GM18502 (cell line): Measurements from ENCODE around the gene EFHD2.
"Not testable (repeated sequence)": the region's sequence is repeated elsewhere in the genome, so short reads cannot be mapped to it uniquely, and the experiment has no call there.

Source experiments
- ATAC-seq: cut with Tn5 transposase; IDR thresholded peaks from one replicate; pipeline ENCODE4 v1.9.1; 2021; ENCODE audit warnings: mild to moderate bottlenecking; ENCODE audit not compliant: unreplicated experiment, poor library complexity

EFHD2 gene

DNA sequence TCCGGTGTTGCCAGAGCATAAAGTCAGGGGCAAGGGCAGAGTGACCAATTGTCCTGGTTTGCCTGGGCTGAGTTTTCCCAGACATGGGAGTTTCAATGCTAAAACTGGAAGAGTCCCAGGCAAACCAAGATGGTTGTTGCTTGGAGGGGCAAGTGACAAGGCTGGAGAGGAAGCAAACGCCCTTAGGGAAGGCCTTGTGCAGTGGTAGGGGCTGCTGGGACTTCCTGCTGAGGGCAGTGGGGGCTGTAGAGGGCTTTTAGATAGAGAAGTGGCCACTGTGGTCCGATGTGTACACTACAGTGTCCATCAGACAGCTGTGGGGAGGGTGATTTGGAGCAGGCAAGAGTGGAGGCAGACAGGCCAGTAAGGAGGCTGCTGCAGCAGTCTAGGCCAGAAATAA is 39.9 kb downstream of the EFHD2 start:
- ATAC-seq, result no peak

DNA sequence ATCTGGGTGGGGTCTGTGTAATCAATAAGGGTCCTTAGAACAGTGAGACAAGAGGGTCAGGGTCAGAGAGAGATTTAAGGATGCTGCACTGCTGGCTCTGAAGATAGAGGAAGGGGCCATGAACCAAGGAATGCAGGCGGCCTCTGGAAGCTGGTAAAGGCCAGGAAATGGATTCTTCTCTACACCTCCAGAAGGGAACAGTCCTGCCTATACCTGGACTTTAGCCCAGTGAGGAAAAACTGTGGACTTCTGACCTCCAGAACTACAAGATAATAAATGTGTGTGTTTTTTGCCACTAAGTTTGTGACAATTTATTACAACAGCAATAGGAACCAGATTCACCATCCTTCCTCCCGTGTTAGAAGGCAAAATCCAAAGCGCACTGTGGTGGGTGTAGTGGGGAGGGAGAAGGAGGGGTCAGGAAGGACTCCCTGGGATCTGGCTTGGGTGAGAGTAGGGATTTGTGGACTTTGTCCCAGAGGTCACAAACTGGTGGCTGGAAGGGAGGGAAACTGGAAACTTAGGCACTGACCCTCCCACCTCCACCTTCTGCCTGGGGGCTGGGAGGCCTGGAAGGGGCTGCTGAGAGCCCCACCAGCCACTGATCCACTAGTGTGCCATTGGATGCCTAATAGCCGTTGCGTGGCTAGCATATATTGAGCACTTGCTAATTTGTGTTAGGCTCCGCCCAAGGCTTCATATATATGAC is 41.5 kb downstream of the EFHD2 start:
- ATAC-seq, result no peak

DNA sequence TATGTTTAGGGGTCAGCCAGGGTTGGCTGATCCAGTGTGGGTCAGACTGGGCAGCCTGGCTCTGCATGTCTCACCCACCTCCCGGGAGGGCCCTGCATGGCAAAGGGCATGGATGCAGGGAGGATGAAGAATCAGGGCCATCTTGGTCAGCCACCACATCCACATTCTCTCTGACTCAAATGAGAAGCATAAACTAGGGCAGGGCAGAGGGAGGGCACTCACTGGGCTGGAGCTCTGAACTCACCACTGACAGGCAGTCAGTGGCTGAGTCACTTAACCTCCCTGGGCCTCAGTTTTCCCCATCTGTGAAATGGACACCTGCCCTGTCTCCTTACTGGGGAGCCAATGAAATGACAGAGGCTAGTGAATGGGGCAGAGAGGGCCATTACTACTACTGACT is 42.5 kb downstream of the EFHD2 start:
- no peak for ATAC-seq

- ATAC-seq, result no peak
These were observed 43.3 kb downstream of the EFHD2 start for GRCh38 chr1:15452866-15453571.

- ATAC-seq, result no peak
These were observed 44.0 kb downstream of the EFHD2 start for GRCh38 chr1:15453734-15454133.

DNA sequence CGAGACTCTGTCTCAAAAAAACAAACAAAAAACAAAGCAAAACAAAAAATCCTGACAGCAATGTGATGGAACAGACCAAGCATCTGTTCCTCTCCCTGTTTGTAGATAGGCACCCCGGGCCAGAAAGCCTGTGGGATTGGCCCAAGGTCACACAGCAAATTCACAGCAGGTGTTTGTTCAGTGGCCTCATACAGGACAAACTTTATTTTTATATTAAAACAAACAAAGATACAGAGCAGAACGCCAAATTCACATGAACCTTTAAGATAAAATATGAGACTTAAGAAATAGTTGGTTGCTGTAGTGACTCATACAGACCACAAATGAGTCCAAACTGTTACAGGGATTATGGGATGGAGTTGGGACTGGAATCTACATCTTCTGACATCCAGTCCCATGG is 44.6 kb downstream of the EFHD2 start:
- no peak for ATAC-seq

DNA sequence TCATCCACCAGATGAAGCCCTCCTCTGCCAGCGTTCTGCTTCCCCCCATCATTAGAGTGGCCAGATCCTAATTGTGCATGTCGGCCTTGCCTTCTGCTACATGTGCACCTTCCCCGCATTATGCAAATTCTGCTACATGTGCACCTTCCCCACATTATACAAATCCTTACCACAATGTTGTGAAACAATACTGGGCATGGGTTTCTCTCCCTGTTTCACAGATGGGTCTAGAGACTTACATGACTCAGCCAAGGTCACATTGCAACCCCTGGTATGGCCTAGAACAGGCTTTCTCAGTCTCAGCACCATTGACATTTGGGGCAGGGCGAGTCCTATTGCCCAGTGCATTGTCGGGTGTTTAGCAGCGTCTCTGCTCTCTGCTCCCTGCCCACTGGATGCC is 45.8 kb downstream of the EFHD2 start:
- no peak for ATAC-seq

DNA sequence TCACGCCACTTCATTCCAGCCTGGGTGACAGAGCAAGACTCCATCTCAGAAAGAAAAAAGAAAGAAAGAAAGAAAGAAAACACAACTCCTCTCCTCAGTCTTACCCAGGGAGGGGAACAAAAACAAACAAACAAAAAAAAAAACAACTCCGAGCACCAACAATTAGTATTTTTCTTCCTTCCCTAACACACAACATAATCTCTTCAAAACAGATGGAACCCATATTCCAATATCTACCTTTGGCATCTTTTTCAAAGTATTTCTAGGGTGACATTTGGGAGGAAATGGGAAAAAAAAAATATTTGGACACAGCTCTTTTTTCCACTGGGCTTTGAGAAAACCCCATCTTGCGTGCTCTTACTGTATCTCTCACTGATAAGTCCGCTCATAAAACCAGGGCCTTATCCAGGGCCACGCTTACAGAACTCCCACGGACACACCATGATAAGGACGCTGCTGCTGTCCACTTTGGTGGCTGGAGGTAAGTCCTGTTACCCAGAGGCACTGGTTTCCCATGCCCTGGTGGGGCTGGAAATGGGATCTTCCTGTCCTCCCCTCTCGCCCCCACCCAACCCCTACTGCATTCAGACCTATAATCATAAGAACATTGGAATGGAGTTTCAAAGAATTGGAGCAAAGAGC is 46.7 kb downstream of the EFHD2 start, which contains the start of gene CELA2A:
Gene CELA2A (plus strand): TSS at position 420 of the 642 bp plus-strand sequence. CDS start 22 bp downstream, at position 442.
- no peak for ATAC-seq

DNA sequence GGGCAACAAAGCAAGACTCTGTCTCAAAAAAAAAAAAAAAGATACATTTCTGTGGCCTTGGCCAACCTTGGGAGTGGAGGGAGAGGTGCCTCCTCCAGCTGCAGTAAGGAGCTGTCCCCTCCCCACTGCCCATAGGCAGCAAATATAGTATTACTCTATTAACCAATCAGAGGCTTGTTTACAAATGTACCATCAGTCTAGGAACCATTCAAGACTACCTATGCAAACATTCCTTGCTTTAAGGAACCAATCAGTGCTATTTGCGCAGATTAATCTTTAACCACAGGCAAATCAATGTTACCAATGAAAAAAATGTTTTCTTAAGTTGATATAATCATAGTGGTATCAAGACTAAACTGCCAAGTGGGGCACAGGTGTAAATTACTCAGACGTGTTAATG is 47.9 kb downstream of the EFHD2 start:
- no peak for ATAC-seq

GRCh38 chr1:15458388-15458787 is 48.7 kb downstream of the EFHD2 start:
- not testable (repeated sequence) for ATAC-seq

DNA sequence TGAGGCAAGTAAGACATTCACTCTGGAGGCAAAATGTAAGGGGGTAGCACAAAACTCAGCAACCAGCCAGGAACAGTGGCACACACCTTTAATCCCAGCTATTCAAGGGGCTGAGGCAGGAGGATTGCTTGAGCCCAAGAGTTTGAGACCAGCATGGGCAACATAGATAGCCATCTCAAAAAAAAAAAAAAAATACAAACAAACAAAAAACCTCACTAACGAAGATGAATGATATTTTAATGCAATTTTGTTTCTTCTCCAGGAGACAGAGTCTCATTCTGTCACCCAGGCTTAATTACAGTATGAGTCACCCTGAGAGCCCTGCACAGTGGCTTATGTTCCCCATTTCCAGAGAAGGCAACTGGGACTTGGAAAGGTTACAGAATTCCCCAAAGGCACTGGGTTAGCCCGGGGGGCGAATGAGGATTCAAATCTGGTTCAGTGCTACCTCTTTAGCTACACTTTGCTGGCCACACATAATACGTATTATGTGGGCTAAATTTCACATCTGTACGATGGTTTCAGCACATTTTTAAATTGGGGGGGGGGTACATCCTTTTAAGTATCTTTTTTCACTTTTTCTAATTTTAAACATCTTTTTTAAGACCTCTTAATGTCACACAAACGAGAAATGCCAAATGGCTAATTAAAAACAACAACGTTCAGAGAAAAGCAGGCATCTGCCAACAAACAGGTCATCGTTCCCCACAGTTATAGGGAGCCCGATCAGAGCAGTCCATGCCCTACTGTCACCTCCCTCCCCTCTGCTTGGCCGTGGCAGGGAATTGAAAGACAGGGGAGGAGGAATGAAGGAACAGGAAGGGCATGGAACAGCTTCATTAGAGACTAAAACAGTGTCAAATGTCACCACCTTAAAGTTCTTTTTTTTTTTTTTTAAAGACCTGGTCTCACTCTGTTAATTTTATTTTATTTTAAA is 50.4 kb downstream of the EFHD2 start:
- ATAC-seq, result no peak

DNA sequence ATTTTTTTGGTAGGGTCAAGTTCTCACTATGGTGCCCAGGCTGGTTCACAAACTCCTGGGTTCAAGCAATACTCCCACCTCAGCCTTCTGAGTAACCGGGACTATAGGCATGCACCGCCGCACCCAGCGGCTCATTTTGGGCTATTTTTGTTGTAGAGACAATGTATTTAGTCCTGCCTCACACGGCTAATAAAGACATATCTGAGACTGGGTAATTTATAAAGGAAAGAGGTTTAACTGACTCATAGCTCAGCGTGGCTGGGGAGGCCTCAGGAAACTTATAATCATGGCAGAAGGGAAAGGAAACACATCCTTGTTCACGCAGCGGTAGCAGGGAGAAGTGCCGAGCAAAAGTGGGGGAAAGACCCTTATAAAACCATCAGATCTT is 51.0 kb downstream of the EFHD2 start:
- ATAC-seq, result no peak

DNA sequence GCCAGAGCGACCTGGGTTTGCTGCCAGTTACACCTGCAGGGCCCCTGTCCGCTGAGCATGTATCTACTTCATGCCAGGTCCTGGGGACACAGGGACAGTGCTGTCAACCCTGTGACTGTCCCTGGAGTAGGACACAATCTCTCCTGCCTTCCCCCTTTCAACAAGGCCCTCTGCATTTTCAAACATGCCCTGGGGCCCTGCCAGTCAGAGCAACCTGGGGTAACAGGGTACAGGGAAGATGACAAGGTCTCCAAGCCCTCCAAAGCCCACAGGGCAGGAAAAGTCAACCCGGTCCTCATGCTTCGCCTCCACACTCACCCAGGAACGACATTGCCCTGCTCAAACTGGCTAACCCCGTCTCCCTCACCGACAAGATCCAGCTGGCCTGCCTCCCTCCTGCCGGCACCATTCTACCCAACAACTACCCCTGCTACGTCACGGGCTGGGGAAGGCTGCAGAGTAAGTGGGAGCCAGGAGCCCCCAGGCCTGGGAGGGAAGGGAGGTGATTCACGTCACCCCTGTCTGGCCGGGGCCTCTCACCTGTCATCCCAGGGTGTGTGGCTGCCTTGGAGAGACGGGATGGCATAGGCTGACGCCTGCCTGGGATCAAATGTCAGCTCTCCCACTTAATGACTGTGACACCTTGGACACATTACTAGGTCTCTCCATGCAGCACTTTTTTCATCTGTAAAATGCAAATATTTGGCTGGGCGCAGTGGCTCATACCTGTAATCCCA is 53.5 kb downstream of the EFHD2 start:
- not testable (repeated sequence) for ATAC-seq

DNA sequence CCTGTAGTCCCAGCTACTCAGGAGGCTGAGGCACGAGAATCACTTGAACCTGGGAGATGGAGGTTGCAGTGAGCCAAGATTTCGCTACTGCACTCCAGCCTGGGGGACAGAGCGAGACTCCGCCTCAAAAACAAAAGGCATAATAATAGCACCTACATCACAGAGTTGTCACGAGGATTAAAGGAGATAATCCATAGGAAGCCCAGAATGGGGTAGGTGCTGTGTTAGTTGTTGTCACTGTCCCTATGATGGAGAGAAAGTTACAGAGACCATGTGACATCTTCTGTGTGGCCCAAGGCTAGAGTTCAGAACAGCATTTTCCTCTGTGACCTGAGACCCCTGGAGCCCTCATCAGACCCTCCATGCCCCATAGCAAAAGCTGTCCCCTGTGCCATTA is 54.2 kb downstream of the EFHD2 start:
- not testable (repeated sequence) for ATAC-seq

DNA sequence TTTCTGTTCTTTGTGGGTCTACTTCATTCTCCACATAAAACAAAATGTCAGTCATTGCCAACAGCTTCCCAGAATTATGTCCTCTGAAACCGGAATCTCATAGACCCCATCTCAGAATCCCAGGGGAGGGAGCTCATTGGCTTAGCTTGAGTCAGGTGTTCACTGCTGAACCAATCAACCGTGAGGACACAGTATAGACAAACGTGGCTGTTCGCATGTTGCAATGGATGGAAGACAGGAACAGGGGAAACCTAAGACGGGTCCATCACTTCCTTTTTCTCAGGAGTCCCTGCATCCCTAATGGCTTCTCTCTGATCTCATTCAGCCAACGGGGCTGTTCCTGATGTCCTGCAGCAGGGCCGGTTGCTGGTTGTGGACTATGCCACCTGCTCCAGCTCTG is 56.0 kb downstream of the EFHD2 start:
- ATAC-seq, result no peak

DNA sequence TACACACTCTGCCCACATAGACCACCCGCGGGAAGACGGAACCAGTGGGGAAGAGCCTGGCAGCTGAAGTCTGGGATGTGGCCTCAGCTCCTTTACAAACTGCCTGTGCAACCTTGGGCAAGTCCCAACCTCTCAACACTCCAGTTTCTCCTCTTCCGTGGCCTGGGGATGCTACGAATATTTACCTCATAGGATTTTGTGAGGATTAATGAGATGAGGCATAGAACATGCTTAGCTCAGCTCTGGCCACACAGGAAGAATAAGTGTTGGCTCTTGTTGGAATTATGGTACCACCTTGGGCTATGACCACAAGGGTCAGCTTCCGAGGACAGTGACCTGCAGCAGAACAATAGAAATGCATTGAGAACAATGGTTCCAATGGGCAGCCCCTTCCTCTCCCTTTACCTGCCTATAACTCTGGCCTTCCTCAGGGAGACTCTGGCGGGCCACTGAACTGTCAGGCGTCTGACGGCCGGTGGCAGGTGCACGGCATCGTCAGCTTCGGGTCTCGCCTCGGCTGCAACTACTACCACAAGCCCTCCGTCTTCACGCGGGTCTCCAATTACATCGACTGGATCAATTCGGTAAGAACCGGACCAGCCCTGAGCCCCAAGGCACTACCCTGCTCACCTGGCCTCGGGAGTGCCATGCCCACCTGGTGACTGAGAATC is 57.4 kb downstream of the EFHD2 start:
- not testable (repeated sequence) for ATAC-seq

- ATAC-seq, result no peak
These were observed 58.5 kb downstream of the EFHD2 start for GRCh38 chr1:15468145-15468544.

DNA sequence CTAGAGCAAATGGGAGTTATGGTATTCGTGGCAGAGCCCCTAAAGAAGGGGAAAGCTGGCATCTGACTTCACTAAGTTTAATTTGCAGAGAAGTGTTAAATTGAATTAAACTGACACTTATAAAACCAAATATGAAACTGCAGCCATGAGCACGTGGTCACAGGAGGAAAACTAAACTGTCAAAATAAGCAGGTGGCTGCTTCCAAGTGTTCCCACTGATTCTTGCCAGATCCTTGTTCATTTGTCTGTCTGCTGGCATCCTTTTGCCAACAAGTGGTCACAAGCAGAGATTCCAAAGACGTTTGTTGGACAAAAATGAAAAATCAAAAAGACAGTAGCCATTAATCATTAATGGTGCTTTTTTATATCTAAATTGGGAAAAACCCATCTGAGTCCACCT is 59.7 kb downstream of the EFHD2 start:
- no peak for ATAC-seq

DNA sequence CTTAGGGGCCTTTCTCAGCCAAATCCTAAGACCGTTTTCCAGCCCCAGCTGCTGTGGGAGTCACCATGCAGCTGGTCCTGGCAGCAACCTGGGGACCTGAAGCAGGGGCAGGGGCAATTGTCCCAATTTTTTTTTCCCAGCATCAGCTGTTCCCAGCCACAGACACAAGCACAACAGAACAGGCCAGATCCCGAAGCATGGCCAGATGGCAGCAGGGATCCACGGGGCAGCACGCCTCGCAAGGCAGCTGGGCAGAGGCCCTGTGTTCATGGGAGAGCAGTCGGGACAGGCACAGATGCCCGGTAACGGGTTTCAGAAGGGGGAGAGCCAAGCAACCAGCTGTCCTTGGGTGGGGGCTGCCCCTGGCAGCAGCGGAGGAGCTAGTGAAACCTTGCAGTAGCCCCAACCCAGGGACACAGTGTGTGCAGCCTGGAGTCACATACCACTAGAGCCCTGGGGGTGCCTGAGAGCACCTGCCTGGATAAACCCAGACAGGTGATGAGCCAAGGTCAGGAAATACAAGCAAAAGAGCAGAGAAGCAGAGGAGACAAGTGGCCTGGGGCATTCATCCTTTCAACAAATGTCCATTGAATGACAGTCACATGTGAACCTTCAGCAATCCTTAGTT is 60.2 kb downstream of the EFHD2 start:
- not testable (repeated sequence) for ATAC-seq
